NCI-H69 (cell line): ENCODE data around the gene HECTD4.
"Not testable (repeated sequence)": the region's sequence is repeated elsewhere in the genome, so short reads cannot be mapped to it uniquely, and the experiment has no call there.

Source experiments
- DNase-seq: peaks from one replicate; lab custom pipeline; 2025; lab: John Stamatoyannopoulos, UW

Gene HECTD4

GRCh38 chr12:112161711-112162110 is 220.5 kb downstream of the HECTD4 start:
- DNase-seq = no peak

- no peak for DNase-seq
These were observed 221.6 kb downstream of the HECTD4 start for GRCh38 chr12:112160611-112161010.

- no peak for DNase-seq
These were observed 223.1 kb downstream of the HECTD4 start for GRCh38 chr12:112159146-112159541.

GRCh38 chr12:112158461-112159145 is 223.6 kb downstream of the HECTD4 start:
- not testable (repeated sequence) for DNase-seq

GRCh38 chr12:112153893-112154219 is 228.4 kb downstream of the HECTD4 start:
- DNase-seq = no peak

- no peak for DNase-seq
These were observed 228.9 kb downstream of the HECTD4 start for GRCh38 chr12:112153181-112153892.

- no peak for DNase-seq
These were observed 230.3 kb downstream of the HECTD4 start for GRCh38 chr12:112151766-112152541.

GRCh38 chr12:112149596-112149995 is 232.6 kb downstream of the HECTD4 start:
- no peak for DNase-seq

GRCh38 chr12:112148031-112148513 is 234.2 kb downstream of the HECTD4 start:
- DNase-seq = peak; percentile 35

GRCh38 chr12:112146123-112146522 is 236.1 kb downstream of the HECTD4 start:
- DNase-seq = no peak

- DNase-seq = no peak
These were observed 241.5 kb downstream of the HECTD4 start for GRCh38 chr12:112140728-112141127.

- no peak for DNase-seq
These were observed 247.5 kb downstream of the HECTD4 start for GRCh38 chr12:112134731-112135130.

- DNase-seq = no peak
These were observed 248.8 kb downstream of the HECTD4 start for GRCh38 chr12:112133418-112133817.

GRCh38 chr12:112131686-112132085 is 250.5 kb downstream of the HECTD4 start:
- DNase-seq = no peak

- DNase-seq = no peak
These were observed 251.7 kb downstream of the HECTD4 start for GRCh38 chr12:112130441-112130998.

- no peak for DNase-seq
These were observed 255.3 kb downstream of the HECTD4 start for GRCh38 chr12:112126911-112127310.

- DNase-seq = peak; percentile 51
These were observed 256.2 kb downstream of the HECTD4 start for GRCh38 chr12:112126000-112126438.

GRCh38 chr12:112125250-112125999 is 256.8 kb downstream of the HECTD4 start, which contains the start of gene TRAFD1:
TSS of gene TRAFD1 (plus strand) at chr12:112125560. CDS start at chr12:112130523, 4,963 bp downstream.
- peak; percentile 99 for DNase-seq

GRCh38 chr12:112124918-112125249 is 257.3 kb downstream of the HECTD4 start:
- no peak for DNase-seq

- DNase-seq = peak; percentile 52
These were observed 259.2 kb downstream of the HECTD4 start for GRCh38 chr12:112122823-112123690.
